ENCODE data around the gene SMAD6. TPM values are rescaled to one million over a fixed set of nuclear protein-coding genes. Genes with fewer than 3 reads are reported as not detected.

SMAD6 gene
- total RNA-seq, 1 donor from 2014 or later: 18.9 TPM

DNA sequence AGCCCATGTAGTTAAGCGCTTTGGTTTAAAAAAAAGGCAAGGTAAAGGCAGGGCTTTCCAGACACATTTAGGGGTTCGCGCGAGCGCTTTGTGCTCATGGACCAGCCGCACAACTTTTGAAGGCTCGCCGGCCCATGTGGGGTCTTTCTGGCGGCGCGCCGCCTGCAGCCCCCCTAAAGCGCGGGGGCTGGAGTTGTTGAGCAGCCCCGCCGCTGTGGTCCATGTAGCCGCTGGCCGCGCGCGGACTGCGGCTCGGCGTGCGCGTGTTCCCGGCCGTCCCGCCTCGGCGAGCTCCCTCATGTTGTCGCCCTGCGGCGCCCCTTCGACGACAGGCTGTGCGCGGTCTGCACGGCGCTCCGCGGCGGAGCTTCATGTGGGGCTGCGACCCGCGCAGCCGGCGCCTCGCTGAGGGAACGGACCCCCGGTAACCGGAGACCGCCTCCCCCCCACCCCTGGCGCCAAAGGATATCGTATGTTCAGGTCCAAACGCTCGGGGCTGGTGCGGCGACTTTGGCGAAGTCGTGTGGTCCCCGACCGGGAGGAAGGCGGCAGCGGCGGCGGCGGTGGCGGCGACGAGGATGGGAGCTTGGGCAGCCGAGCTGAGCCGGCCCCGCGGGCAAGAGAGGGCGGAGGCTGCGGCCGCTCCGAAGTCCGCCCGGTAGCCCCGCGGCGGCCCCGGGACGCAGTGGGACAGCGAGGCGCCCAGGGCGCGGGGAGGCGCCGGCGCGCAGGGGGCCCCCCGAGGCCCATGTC is 927 bp downstream of the SMAD6 start:
- DNase-seq (ENCODE audit: low read depth, low spot score): no peak

GRCh38 chr15:66703540-66703941 is 1.5 kb downstream of the SMAD6 start:
- DNase-seq (ENCODE audit: low read depth, low spot score): no peak

DNA sequence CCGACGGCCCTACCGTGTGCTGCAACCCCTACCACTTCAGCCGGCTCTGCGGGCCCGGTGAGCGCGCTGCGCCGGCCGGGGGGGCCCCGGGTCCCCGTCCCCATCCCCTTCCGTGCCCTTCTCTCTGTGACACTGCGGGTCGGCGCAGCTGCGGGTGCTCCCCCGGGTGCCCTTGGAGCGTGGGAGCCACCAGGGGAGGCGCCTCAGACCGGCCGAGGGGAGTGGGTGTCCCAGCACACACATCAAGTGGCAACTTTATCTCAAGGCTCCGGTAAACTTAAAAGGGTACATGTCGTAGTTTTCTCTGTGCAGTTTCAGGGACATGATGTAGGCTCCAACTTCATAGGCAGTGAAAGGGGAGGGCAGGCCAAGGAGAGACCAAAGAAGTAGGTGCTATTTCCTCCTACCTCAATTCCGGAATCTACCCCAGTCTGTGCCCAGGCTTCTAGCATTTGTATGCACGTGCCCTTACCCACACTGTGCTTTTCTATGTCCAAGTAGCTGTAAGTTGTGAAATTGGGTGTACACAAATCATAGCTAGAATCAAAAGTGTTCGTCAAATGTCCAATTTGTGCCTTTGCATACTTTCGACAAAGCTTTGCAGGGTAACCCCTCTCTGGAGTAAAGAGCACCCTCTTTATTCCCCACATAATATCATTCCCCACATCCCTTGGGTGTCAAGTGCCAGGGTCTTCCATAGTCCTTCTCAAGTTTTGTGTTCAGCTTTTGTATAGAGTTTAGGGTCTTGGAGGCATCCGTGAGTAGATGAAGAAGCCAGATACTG is 2.2 kb downstream of the SMAD6 start:
- DNase-seq (ENCODE audit: low read depth, low spot score): no peak

GRCh38 chr15:66704803-66705153 is 2.7 kb downstream of the SMAD6 start:
- DNase-seq (ENCODE audit: low read depth, low spot score): no peak

- no peak for DNase-seq (ENCODE audit: low read depth, low spot score)
These were observed 3.5 kb downstream of the SMAD6 start for GRCh38 chr15:66705277-66706146.

- DNase-seq (ENCODE audit: low read depth, low spot score): no peak
These were observed 4.2 kb downstream of the SMAD6 start for GRCh38 chr15:66706225-66706732.

DNA sequence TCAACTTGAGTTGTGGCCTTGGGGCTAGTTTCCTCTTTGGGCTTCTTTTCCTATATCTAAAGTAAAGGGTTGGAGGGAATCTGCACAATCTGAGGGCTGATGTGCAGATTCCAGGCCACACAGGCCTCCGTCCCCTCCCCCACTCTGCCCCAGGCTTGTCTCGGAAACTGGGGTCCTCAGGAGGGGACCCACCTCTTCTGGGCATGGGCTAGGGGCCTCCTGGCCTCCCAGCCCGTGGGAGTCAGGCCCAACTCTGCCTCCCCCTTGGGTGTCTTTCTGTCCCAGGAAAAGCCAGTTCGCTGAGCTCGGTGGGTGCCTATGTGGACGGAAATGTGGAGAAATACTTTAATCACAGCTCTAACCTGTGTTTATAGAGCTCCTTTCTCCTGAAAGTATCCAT is 4.8 kb downstream of the SMAD6 start:
- DNase-seq (ENCODE audit: low read depth, low spot score): no peak

DNA sequence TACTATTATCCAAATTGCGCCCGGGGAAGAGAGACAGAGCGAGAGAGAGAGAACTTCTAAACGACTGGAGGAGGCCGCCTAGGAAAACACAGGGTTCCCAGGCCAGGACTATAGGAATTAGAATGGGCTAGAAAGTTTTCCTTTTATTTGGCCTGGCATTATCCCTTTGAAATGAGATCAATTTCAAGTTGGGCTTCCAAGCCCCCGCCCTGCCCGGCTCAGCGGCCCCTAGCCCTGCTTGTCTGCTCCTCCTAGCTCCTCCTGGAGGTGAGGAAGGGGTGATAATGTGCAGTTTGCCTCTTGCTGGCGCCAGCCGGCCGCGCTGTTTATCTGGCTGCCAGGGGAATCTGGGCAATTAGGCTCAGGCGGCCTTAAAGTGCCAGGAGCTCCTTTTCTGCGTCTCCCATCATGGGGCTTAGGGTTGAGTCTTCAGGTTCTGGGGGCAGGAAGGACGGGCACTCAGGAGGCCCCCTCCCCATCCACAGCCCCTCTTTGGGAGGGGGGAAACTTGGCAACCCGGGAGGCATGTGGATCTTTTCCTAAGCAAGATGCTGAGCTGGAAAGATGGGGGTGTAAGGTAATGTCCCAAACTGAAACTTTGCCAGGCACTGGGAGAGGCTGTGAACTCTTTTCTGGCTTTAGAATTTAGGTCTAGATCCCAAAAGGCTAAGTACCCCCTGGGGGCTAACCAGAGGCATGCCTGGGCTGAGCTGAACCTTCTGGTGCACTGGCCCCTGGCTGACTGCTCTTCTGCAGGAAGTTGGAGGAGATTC is 5.5 kb downstream of the SMAD6 start:
- DNase-seq (ENCODE audit: low read depth, low spot score): no peak

GRCh38 chr15:66708389-66708788 is 6.4 kb downstream of the SMAD6 start:
- DNase-seq (ENCODE audit: low read depth, low spot score): no peak

- no peak for DNase-seq (ENCODE audit: low read depth, low spot score)
These were observed 7.8 kb downstream of the SMAD6 start for GRCh38 chr15:66709884-66710283.

GRCh38 chr15:66711260-66711659 is 9.2 kb downstream of the SMAD6 start:
- DNase-seq (ENCODE audit: low read depth, low spot score): no peak

DNA sequence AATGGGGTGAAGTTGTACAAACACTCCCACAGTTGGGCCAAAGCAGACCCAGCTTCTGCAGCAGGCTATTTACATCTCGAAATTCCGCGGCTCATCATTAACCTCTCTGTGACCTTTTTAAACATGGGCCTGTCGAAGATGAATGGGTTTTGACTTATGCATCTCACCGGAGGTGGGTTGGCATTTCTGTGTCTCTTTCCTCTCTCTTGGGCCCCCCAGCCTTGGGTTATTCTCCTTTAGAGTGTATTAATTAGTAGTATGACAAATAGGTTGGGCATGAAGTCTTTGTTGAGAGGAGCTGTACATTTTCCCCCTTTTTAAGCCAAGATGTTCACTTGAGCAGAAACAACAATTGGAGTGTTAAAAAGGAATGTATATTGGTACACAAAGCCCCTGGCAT is 9.8 kb downstream of the SMAD6 start:
- no peak for DNase-seq (ENCODE audit: low read depth, low spot score)

DNA sequence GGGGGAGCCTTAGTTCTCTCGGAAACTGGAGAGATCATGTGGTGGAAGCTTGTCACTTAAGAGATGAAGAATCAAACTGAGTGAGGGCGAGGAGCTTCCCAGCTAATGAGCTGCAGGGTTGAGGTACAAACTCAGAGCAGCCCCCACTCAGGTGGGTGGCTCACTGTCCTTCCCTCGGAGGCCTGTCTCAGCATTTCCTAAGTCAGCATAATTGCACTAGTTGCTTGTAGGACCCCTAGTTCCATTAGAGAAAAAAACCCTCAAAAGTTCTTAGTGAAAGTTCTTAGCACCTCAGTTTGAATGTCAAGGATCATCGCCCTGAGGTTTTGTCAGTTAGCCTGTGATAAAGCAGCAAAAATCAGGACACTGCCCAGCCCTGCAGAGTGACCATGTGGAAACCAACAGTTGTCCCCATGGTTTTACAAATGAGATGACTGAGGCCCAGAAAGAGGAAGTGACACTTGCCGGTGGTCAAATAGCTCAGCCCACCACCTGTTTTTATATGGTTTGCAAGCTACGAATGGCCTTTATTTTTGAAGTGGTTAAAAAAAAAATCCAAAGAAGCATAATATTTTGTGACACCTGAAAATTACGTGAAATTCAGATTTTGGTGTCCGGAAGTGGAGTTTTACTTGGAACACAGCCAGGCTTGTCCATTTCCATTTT is 11.9 kb downstream of the SMAD6 start:
- no peak for DNase-seq (ENCODE audit: low read depth, low spot score)

DNA sequence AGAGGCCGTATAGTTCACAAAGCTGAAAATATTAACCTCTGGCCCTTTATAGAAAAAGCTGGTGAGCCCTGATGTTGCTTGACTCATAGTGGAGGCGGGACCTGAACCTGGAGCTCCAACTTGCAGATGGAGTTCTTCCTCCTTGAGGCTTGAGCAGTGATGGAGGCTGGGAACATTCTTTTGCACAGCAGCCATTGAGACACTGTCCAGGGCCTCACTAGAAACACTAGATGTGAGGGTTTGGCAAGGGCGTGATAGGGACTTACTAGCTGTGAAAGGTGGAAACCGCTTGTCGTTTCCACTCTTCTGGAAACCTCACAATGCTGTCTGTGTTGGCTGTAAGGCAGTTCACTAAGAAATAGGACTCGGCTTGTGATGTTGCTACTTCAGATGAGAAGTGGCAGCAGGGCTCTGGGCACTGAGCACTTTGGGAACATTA is 12.5 kb downstream of the SMAD6 start:
- DNase-seq (ENCODE audit: low read depth, low spot score): no peak

GRCh38 chr15:66715181-66715624 is 13.2 kb downstream of the SMAD6 start:
- no peak for DNase-seq (ENCODE audit: low read depth, low spot score)

GRCh38 chr15:66715720-66716655 is 14.0 kb downstream of the SMAD6 start:
- no peak for DNase-seq (ENCODE audit: low read depth, low spot score)

GRCh38 chr15:66716656-66717020 is 14.6 kb downstream of the SMAD6 start:
- no peak for DNase-seq (ENCODE audit: low read depth, low spot score)

- no peak for DNase-seq (ENCODE audit: low read depth, low spot score)
These were observed 16.4 kb downstream of the SMAD6 start for GRCh38 chr15:66718220-66718988.

- no peak for DNase-seq (ENCODE audit: low read depth, low spot score)
These were observed 17.4 kb downstream of the SMAD6 start for GRCh38 chr15:66719471-66719870.
